HepG2 (cell line): ENCODE results near the gene KIF21B. TPM values are rescaled to one million over a fixed set of nuclear protein-coding genes. Genes with fewer than 3 reads are reported as not detected.

ENCODE experiments used
- ATAC-seq: fragments of 200-7000 bp; cut with Tn5 transposase; 3 replicates; pipeline ENCODE4 v1.9.1; 2020; ENCODE audit warnings: mild to moderate bottlenecking, moderate library complexity
- BruUV-seq: library from RNA; stranded (reverse); fragments of 400-500 nt; replicated peaks from 2 replicates; lab custom pipeline; 2021; lab: Mats Ljungman, UMichigan
- CTCF ChIA-PET: fragments of 300-600 bp; formaldehyde crosslinking; extraction: SDS; loops from one replicate; lab custom pipeline; 2021; ENCODE audit warnings: low total read pairs, inconsistent platforms, low intra/inter-chr PET ratio; lab: Yijun Ruan, JAX
- POLR2A ChIA-PET: fragments of 350-600 bp; sonication (Branson Sonifier 250); formaldehyde crosslinking; loops from one replicate; lab custom pipeline; 2020; ENCODE audit warnings: antibody characterized with exemption, inconsistent platforms; lab: Yijun Ruan, JAX
- DNase-seq: peaks from one replicate; pipeline ENCODE4 v3.0.0-alpha.2; 2015; ENCODE audit warnings: low spot score
- FAIRE-seq: peaks from 3 replicates; lab custom pipeline; 2011; peaks lifted over from hg19 to GRCh38; lab: Jason Lieb, UNC
- H2AFZ ChIP-seq: one replicate; pipeline ENCODE4 v1.6.1; 2011; ENCODE audit warnings: low read length, inconsistent platforms
- H3K27ac ChIP-seq: fragments of 300-600 bp; 3 replicates; pipeline ENCODE4 v1.8.0; 2011; ENCODE audit warnings: mixed run types, mild to moderate bottlenecking, mixed read lengths, low read length, inconsistent platforms; ENCODE audit not compliant: insufficient read depth; ENCODE audit errors: extremely low read length
- H3K27me3 ChIP-seq, 2 experiments: fragments of 200-600 bp in 1 of 2; 2 replicates in 1 of 2; 3 replicates in 1 of 2; pipeline versions ENCODE4 v1.6.0 to v1.8.0; 2011; ENCODE audit warnings: low read length in 2 of 2, mild to moderate bottlenecking in 2 of 2, moderate library complexity in 2 of 2, inconsistent platforms in 1 of 2; ENCODE audit not compliant: insufficient read depth in 2 of 2, control insufficient read depth in 1 of 2
- H3K36me3 ChIP-seq, 2 experiments: fragments of 200-600 bp in 1 of 2; replicated peaks in 1 of 2; 2 replicates in 1 of 2; 3 replicates in 1 of 2; pipeline versions ENCODE4 v1.5.1 to v1.8.0; 2011; ENCODE audit warnings: low read length in 2 of 2, inconsistent platforms in 1 of 2; ENCODE audit not compliant: insufficient read depth in 2 of 2, control insufficient read depth in 1 of 2
- H3K4me1 ChIP-seq: 2 replicates; pipeline ENCODE4 v1.5.1; 2012; ENCODE audit warnings: low read length, inconsistent platforms; ENCODE audit not compliant: insufficient read depth
- H3K4me2 ChIP-seq: 2 replicates; pipeline ENCODE4 v1.6.0; 2011; ENCODE audit warnings: low read depth, low read length, inconsistent platforms
- H3K4me3 ChIP-seq, 3 experiments: fragments of 200-600 bp in 1 of 3; sonication (generic), shearing (Covaris generic) in 1 of 3; replicated peaks in 1 of 3; 2 replicates each; pipeline ENCODE4 v1.5.1; 2011 to 2016; ENCODE audit warnings: low read length in 3 of 3, inconsistent platforms in 2 of 3, low read depth in 2 of 3, mild to moderate bottlenecking in 2 of 3, control low read depth in 1 of 3, mixed read lengths in 1 of 3; ENCODE audit not compliant: insufficient read depth in 1 of 3
- H3K79me2 ChIP-seq: one replicate; pipeline ENCODE4 v1.6.1; 2011; ENCODE audit warnings: low read length, inconsistent platforms; ENCODE audit not compliant: insufficient read depth
- H3K9ac ChIP-seq: 2 replicates; pipeline ENCODE4 v1.6.0; 2011; ENCODE audit warnings: mild to moderate bottlenecking, low read depth, low read length, inconsistent platforms; ENCODE audit not compliant: insufficient read depth
- H3K9me3 ChIP-seq: 2 replicates; pipeline ENCODE4 v1.5.1; 2012; ENCODE audit warnings: mild to moderate bottlenecking, low read length
- H4K20me1 ChIP-seq: 2 replicates; pipeline ENCODE4 v1.6.0; 2011; ENCODE audit warnings: inconsistent platforms, mild to moderate bottlenecking, low read length, moderate library complexity; ENCODE audit not compliant: insufficient read depth
- CENPX ChIP-seq: sonication (generic); formaldehyde crosslinking; IDR thresholded peaks from 2 replicates; pipeline ENCODE4 v1.9.0; 2021; ENCODE audit warnings: mild to moderate bottlenecking, missing genetic modification reagents, moderate library complexity
- FOSL1 ChIP-seq: sonication (generic); formaldehyde crosslinking; IDR thresholded peaks from 2 replicates; pipeline ENCODE4 v1.9.0; 2021; ENCODE audit warnings: missing genetic modification reagents, borderline replicate concordance
- MED8 ChIP-seq: sonication (generic); formaldehyde crosslinking; IDR thresholded peaks from 2 replicates; pipeline ENCODE4 v1.8.1; 2023; ENCODE audit warnings: mild to moderate bottlenecking, missing genetic modification reagents; ENCODE audit not compliant: insufficient replicate concordance
- SALL2 ChIP-seq: sonication (generic); formaldehyde crosslinking; IDR thresholded peaks from 2 replicates; pipeline ENCODE4 v1.8.1; 2023; ENCODE audit warnings: mild to moderate bottlenecking, missing genetic modification reagents, inconsistent platforms
- TBX2 ChIP-seq: sonication (generic); formaldehyde crosslinking; IDR thresholded peaks from 2 replicates; pipeline ENCODE4 v1.5.0; 2020; ENCODE audit warnings: missing genetic modification reagents, mild to moderate bottlenecking, borderline replicate concordance
- TCF7 ChIP-seq: sonication (generic); IDR thresholded peaks from 2 replicates; pipeline ENCODE4 v1.6.1; 2016; ENCODE audit warnings: antibody characterized with exemption, low read depth
- ZFP90 ChIP-seq: sonication (generic); formaldehyde crosslinking; IDR thresholded peaks from 2 replicates; pipeline ENCODE4 v1.8.0; 2022; ENCODE audit warnings: missing genetic modification reagents, mild to moderate bottlenecking, inconsistent platforms, borderline replicate concordance
- ZNF205 ChIP-seq: IDR thresholded peaks from 2 replicates; pipeline ENCODE4 v1.6.1; 2018; ENCODE audit warnings: missing biosample characterization, missing genetic modification reagents
- ZNF749 ChIP-seq: sonication (generic); formaldehyde crosslinking; IDR thresholded peaks from 2 replicates; pipeline ENCODE4 v1.8.0; 2022; ENCODE audit warnings: mild to moderate bottlenecking, missing genetic modification reagents, moderate library complexity, borderline replicate concordance
- ZNF75D ChIP-seq: sonication (generic); formaldehyde crosslinking; IDR thresholded peaks from 2 replicates; pipeline ENCODE4 v1.8.1; 2023; ENCODE audit warnings: missing genetic modification reagents, mild to moderate bottlenecking, borderline replicate concordance
- ZSCAN29 ChIP-seq: sonication (generic); formaldehyde crosslinking; conservative IDR thresholded peaks from 2 replicates; pipeline ENCODE4 v1.4.0; 2020; ENCODE audit warnings: mild to moderate bottlenecking, missing genetic modification reagents
- WGBS: methylation state at CpG from one replicate; pipeline ENCODE4 v1.1.6; 2017; ENCODE audit warnings: low lambda C conversion rate; 5-methylcytosine and 5-hydroxymethylcytosine counted together
- in situ Hi-C: cut with HindIII; loops from 2 replicates; pipeline ENCODE4 v1.10.0; 2017; ENCODE audit warnings: low pct_unique_long_range_greater_than_20kb; ENCODE audit not compliant: extremely low pct_ligation_motif_present
- intact Hi-C: fragments of 100-400 bp; cut with micrococcal nuclease; formaldehyde crosslinking; loops from one replicate; pipeline ENCODE4 v1.10.0; 2022; ENCODE audit not compliant: unreplicated experiment
- polyA plus RNA-seq, 8 experiments: library from polyadenylated mRNA; depleted of rRNA in 3 of 8; stranded (reverse) in 7 of 8; unstranded in 1 of 8; fragments of >200 nt; fragmentation: Illumina TruSeq in 4 of 8; extraction: Trizol in 4 of 8; gene quantifications; 2 replicates each; pipeline versions ENCODE4 v1.2.1 to v1.2.3, GENCODE V29; 2011 to 2016; ENCODE audit warnings: low read depth in 4 of 8, missing spikeins in 1 of 8, mixed read lengths in 1 of 8; ENCODE audit not compliant: insufficient read depth in 1 of 8
- total RNA-seq, 5 experiments: library from RNA; depleted of rRNA; stranded (reverse); fragments of >200 nt; fragmentation: Illumina TruSeq; extraction: Trizol; gene quantifications; 2 replicates each; pipeline ENCODE4 v1.2.3, GENCODE V29; 2016; ENCODE audit warnings: low read depth in 1 of 5
- TF ChIP-seq, protein P1 (sequence below): sonication (generic); formaldehyde crosslinking; IDR thresholded peaks from 2 replicates; pipeline ENCODE4 v1.9.0; 2021; ENCODE audit warnings: missing genetic modification reagents, borderline replicate concordance
- TF ChIP-seq, protein P2 (sequence below): sonication (generic); formaldehyde crosslinking; conservative IDR thresholded peaks from 2 replicates; pipeline ENCODE4 v1.4.0; 2020; ENCODE audit warnings: missing genetic modification reagents
- TF ChIP-seq, protein P3 (sequence below): IDR thresholded peaks from 2 replicates; pipeline ENCODE4 v1.6.1; 2012; ENCODE audit warnings: inconsistent platforms
- TF ChIP-seq, protein P4 (sequence below): sonication (generic); formaldehyde crosslinking; IDR thresholded peaks from 2 replicates; pipeline ENCODE4 v1.4.0; 2020; ENCODE audit warnings: missing genetic modification reagents
- TF ChIP-seq, protein P5 (sequence below): sonication (generic); formaldehyde crosslinking; IDR thresholded peaks from 2 replicates; pipeline ENCODE4 v1.5.0; 2020; ENCODE audit warnings: mild to moderate bottlenecking, missing genetic modification reagents

KIF21B gene
- total and polyA plus RNA-seq, 2 of the 13 experiments (the other 11 are each of a cell fraction or from before 2014, with no cell fraction given) = 0.17 to 0.20 TPM

DNA sequence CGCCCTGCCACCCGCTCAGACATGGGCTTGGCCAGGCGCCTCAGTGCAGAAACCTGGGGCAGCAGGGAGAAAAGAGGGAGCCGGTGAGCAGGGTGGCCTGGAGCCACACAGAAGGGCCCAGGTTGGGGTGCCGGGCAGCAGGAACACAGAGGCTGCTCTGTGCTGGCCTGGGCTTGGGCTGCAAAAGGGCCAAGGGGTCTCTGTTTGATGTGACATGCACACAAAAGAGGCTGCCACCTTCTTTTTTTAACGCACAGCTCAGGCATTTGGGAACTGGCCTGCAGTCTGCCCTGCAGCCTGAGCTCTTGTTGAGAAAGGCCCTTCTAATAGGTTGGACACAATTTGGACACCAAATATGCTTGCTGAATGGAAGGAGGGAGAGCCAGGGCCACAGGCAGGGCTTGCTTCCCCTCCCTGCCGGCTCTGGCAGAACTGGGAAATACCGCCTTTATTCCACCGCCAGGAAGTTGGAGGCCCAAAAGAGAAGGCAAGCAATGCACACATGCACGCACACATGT is 32.4 kb downstream of the KIF21B start:
- in situ Hi-C loops = no loop called here
- H3K4me2 ChIP-seq = no peak overlapping the region
- ATAC-seq = no peak
- H3K4me3 ChIP-seq = no peak overlapping the region
- no peak overlapping the region for H3K9ac ChIP-seq
- ChIA-PET CTCF (no interaction called here), POLR2A (no interaction called here)
- no peak for FAIRE-seq
- no peaks in the 10 kb centered on the region for H3K27me3 ChIP-seq
- no peaks in the 10 kb centered on the region for H3K9me3 ChIP-seq
- no peak for DNase-seq
- no peak overlapping the region for H3K27ac ChIP-seq
- H3K79me2 ChIP-seq = no peaks in the 10 kb centered on the region
- no peak overlapping the region for H2AFZ ChIP-seq
- 66% methylated on average over 7 of the region's 10 CpGs for WGBS
- no peaks in the 10 kb centered on the region for H3K36me3 ChIP-seq
- H3K4me1 ChIP-seq = no peaks in the 10 kb centered on the region
- BruUV-seq = no TSS peak
- H4K20me1 ChIP-seq = no peaks in the 10 kb centered on the region
- intact Hi-C loops = no loop called here
- TF ChIP-seq, protein P1, sequence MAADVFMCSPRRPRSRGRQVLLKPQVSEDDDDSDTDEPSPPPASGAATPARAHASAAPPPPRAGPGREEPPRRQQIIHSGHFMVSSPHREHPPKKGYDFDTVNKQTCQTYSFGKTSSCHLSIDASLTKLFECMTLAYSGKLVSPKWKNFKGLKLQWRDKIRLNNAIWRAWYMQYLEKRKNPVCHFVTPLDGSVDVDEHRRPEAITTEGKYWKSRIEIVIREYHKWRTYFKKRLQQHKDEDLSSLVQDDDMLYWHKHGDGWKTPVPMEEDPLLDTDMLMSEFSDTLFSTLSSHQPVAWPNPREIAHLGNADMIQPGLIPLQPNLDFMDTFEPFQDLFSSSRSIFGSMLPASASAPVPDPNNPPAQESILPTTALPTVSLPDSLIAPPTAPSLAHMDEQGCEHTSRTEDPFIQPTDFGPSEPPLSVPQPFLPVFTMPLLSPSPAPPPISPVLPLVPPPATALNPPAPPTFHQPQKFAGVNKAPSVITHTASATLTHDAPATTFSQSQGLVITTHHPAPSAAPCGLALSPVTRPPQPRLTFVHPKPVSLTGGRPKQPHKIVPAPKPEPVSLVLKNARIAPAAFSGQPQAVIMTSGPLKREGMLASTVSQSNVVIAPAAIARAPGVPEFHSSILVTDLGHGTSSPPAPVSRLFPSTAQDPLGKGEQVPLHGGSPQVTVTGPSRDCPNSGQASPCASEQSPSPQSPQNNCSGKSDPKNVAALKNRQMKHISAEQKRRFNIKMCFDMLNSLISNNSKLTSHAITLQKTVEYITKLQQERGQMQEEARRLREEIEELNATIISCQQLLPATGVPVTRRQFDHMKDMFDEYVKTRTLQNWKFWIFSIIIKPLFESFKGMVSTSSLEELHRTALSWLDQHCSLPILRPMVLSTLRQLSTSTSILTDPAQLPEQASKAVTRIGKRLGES = no peak
- TF ChIP-seq, protein P2, sequence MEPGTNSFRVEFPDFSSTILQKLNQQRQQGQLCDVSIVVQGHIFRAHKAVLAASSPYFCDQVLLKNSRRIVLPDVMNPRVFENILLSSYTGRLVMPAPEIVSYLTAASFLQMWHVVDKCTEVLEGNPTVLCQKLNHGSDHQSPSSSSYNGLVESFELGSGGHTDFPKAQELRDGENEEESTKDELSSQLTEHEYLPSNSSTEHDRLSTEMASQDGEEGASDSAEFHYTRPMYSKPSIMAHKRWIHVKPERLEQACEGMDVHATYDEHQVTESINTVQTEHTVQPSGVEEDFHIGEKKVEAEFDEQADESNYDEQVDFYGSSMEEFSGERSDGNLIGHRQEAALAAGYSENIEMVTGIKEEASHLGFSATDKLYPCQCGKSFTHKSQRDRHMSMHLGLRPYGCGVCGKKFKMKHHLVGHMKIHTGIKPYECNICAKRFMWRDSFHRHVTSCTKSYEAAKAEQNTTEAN (CRISPR knock-in tag) = no peak
- TF ChIP-seq TBX2 (CRISPR knock-in tag) = no peak
- TF ChIP-seq, protein P3, sequence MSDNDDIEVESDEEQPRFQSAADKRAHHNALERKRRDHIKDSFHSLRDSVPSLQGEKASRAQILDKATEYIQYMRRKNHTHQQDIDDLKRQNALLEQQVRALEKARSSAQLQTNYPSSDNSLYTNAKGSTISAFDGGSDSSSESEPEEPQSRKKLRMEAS = no peak
- no peak for TF ChIP-seq MED8 (CRISPR knock-in tag)
- no peak for TF ChIP-seq ZNF205 (CRISPR knock-in tag)
- no peak for TF ChIP-seq ZFP90
- no peak for TF ChIP-seq SALL2 (CRISPR knock-in tag)
- no peak for TF ChIP-seq ZNF749 (CRISPR knock-in tag)
- TF ChIP-seq, protein P4, sequence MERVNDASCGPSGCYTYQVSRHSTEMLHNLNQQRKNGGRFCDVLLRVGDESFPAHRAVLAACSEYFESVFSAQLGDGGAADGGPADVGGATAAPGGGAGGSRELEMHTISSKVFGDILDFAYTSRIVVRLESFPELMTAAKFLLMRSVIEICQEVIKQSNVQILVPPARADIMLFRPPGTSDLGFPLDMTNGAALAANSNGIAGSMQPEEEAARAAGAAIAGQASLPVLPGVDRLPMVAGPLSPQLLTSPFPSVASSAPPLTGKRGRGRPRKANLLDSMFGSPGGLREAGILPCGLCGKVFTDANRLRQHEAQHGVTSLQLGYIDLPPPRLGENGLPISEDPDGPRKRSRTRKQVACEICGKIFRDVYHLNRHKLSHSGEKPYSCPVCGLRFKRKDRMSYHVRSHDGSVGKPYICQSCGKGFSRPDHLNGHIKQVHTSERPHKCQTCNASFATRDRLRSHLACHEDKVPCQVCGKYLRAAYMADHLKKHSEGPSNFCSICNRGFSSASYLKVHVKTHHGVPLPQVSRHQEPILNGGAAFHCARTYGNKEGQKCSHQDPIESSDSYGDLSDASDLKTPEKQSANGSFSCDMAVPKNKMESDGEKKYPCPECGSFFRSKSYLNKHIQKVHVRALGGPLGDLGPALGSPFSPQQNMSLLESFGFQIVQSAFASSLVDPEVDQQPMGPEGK (CRISPR knock-in tag) = no peak
- TF ChIP-seq FOSL1 (CRISPR knock-in tag) = no peak
- TF ChIP-seq CENPX (CRISPR knock-in tag) = no peak
- TF ChIP-seq ZNF75D (CRISPR knock-in tag) = no peak
- no peak for TF ChIP-seq ZSCAN29 (CRISPR knock-in tag)
- TF ChIP-seq, protein P5, sequence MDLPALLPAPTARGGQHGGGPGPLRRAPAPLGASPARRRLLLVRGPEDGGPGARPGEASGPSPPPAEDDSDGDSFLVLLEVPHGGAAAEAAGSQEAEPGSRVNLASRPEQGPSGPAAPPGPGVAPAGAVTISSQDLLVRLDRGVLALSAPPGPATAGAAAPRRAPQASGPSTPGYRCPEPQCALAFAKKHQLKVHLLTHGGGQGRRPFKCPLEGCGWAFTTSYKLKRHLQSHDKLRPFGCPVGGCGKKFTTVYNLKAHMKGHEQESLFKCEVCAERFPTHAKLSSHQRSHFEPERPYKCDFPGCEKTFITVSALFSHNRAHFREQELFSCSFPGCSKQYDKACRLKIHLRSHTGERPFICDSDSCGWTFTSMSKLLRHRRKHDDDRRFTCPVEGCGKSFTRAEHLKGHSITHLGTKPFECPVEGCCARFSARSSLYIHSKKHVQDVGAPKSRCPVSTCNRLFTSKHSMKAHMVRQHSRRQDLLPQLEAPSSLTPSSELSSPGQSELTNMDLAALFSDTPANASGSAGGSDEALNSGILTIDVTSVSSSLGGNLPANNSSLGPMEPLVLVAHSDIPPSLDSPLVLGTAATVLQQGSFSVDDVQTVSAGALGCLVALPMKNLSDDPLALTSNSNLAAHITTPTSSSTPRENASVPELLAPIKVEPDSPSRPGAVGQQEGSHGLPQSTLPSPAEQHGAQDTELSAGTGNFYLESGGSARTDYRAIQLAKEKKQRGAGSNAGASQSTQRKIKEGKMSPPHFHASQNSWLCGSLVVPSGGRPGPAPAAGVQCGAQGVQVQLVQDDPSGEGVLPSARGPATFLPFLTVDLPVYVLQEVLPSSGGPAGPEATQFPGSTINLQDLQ (CRISPR knock-in tag) = no peak
- TF ChIP-seq TCF7 = no peak
